ENCODE results near the gene CAMK2D. TPM values are rescaled to one million over a fixed set of nuclear protein-coding genes. Genes with fewer than 3 reads are reported as not detected.

The CAMK2D gene
- total and polyA plus RNA-seq, 2 donors from 2014 or later: 9.1 to 34.7 TPM

- Histone ChIP-seq H3K4me3 (ENCODE audit: low read length in 3 of 3) (no peak overlapping the region), H3K27me3 (ENCODE audit: control insufficient read depth, insufficient read depth, low read length) (no peaks in the 10 kb centered on the region), H3K27ac (ENCODE audit: low read depth in 2 of 2, low read length in 2 of 2) (no peak overlapping the region), H3K9ac (ENCODE audit: low read length in 3 of 3) (no peak overlapping the region), H3K4me1 (ENCODE audit: control insufficient read depth in 2 of 3, insufficient read depth in 2 of 3, low read depth in 1 of 3, low read length in 3 of 3) (no peaks in the 10 kb centered on the region), H3K36me3 (ENCODE audit: control insufficient read depth in 2 of 3, insufficient read depth in 3 of 3, low read length in 3 of 3) (peaks cover 0 to 10% (median 5%) of the 10 kb centered on the region in 3 donors), H3K9me3 (ENCODE audit: control insufficient read depth in 2 of 3, insufficient read depth in 1 of 3, low read length in 3 of 3) (no peaks in the 10 kb centered on the region)
- DNase-seq: no peak
- no peak for TF ChIP-seq CTCF (IDR thresholded peaks at IDR 0.05; ENCODE audit: borderline replicate concordance, extremely low read depth, insufficient read depth)
- intact Hi-C loops (cut with DNase I): no loop called here
- no peak for FAIRE-seq
Observed at GRCh38 chr4:113513382-113513781, 248.2 kb downstream of the CAMK2D start.

- no peak for FAIRE-seq
- Histone ChIP-seq H3K27me3 (ENCODE audit: control insufficient read depth, insufficient read depth, low read length) (no peaks in the 10 kb centered on the region), H3K4me1 (ENCODE audit: control insufficient read depth in 2 of 3, insufficient read depth in 2 of 3, low read depth in 1 of 3, low read length in 3 of 3) (no peaks in the 10 kb centered on the region), H3K9ac (ENCODE audit: low read length in 3 of 3) (no peak overlapping the region), H3K36me3 (ENCODE audit: control insufficient read depth in 2 of 3, insufficient read depth in 3 of 3, low read length in 3 of 3) (peaks cover 0 to 10% (median 5%) of the 10 kb centered on the region in 3 donors), H3K27ac (ENCODE audit: low read depth in 2 of 2, low read length in 2 of 2) (no peak overlapping the region), H3K4me3 (ENCODE audit: low read length in 3 of 3) (no peak overlapping the region), H3K9me3 (ENCODE audit: control insufficient read depth in 2 of 3, insufficient read depth in 1 of 3, low read length in 3 of 3) (no peaks in the 10 kb centered on the region)
- DNase-seq: peak in 1 of 5 donors; percentile 26
- intact Hi-C loops (cut with DNase I): no loop called here
- no peak for TF ChIP-seq CTCF (IDR thresholded peaks at IDR 0.05; ENCODE audit: borderline replicate concordance, extremely low read depth, insufficient read depth)
Observed at GRCh38 chr4:113512880-113513279, 248.7 kb downstream of the CAMK2D start.

- FAIRE-seq: no peak
- Histone ChIP-seq H3K4me1 (ENCODE audit: control insufficient read depth in 2 of 3, insufficient read depth in 2 of 3, low read depth in 1 of 3, low read length in 3 of 3) (no peaks in the 10 kb centered on the region), H3K36me3 (ENCODE audit: control insufficient read depth in 2 of 3, insufficient read depth in 3 of 3, low read length in 3 of 3) (peaks cover 0 to 10% (median 5%) of the 10 kb centered on the region in 3 donors), H3K9ac (ENCODE audit: low read length in 3 of 3) (no peak overlapping the region), H3K27ac (ENCODE audit: low read depth in 2 of 2, low read length in 2 of 2) (no peak overlapping the region), H3K27me3 (ENCODE audit: control insufficient read depth, insufficient read depth, low read length) (no peaks in the 10 kb centered on the region), H3K9me3 (ENCODE audit: control insufficient read depth in 2 of 3, insufficient read depth in 1 of 3, low read length in 3 of 3) (no peaks in the 10 kb centered on the region), H3K4me3 (ENCODE audit: low read length in 3 of 3) (no peak overlapping the region)
- TF ChIP-seq CTCF (IDR thresholded peaks at IDR 0.05; ENCODE audit: borderline replicate concordance, extremely low read depth, insufficient read depth): no peak
- DNase-seq: no peak
- intact Hi-C loops (cut with DNase I): no loop called here
Observed at GRCh38 chr4:113511944-113512343, 249.6 kb downstream of the CAMK2D start.

DNA sequence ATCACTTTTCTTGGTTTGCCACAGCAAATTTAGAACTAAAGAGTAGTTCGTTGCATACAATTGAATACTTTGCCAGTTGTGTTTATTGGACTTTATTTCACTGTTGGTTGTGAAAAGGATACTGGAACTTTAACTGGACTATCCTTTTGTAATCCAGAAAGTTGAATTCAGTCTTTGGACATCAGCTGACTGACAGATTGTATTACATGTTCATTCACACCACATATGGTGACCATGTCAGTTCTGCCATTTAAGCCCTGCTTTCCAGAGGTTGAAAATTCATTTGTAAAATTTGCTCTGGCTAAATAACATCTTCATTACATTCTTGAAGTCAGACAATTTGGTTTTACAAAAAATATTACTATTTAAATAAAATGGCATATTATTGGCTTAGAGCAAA, 251.7 kb downstream of the CAMK2D start:
- Histone ChIP-seq H3K36me3 (ENCODE audit: control insufficient read depth in 2 of 3, insufficient read depth in 3 of 3, low read length in 3 of 3) (peaks cover 0 to 10% (median 7%) of the 10 kb centered on the region in 3 donors), H3K4me3 (ENCODE audit: low read length in 3 of 3) (no peak overlapping the region), H3K27ac (ENCODE audit: low read depth in 2 of 2, low read length in 2 of 2) (no peak overlapping the region), H3K4me1 (ENCODE audit: control insufficient read depth in 2 of 3, insufficient read depth in 2 of 3, low read depth in 1 of 3, low read length in 3 of 3) (no peaks in the 10 kb centered on the region), H3K9ac (ENCODE audit: low read length in 3 of 3) (no peak overlapping the region), H3K9me3 (ENCODE audit: control insufficient read depth in 2 of 3, insufficient read depth in 1 of 3, low read length in 3 of 3) (no peaks in the 10 kb centered on the region), H3K27me3 (ENCODE audit: control insufficient read depth, insufficient read depth, low read length) (no peaks in the 10 kb centered on the region)
- intact Hi-C loops (cut with DNase I): no loop called here
- no peak for FAIRE-seq
- no peak for DNase-seq
- TF ChIP-seq CTCF (IDR thresholded peaks at IDR 0.05; ENCODE audit: borderline replicate concordance, extremely low read depth, insufficient read depth): no peak
